ENCODE measurements around the gene ULBP2.
"Not testable (repeated sequence)": the region's sequence is repeated elsewhere in the genome, so short reads cannot be mapped to it uniquely, and the experiment has no call there.

The ULBP2 gene

GRCh38 chr6:149941583-149942460 is at the start of gene ULBP2:
ULBP2 (plus strand) TSS chr6:149942014; CDS start chr6:149942073, 59 bp downstream.
- DNase-seq = peak; percentile 93 to 95

- DNase-seq = no peak
Measured at GRCh38 chr6:149895048-149895590, 46.7 kb upstream of the ULBP2 start.

- DNase-seq = peak in 1 of 2 donors; percentile 31
Measured at GRCh38 chr6:149895833-149896271, 46.0 kb upstream of the ULBP2 start.

DNA sequence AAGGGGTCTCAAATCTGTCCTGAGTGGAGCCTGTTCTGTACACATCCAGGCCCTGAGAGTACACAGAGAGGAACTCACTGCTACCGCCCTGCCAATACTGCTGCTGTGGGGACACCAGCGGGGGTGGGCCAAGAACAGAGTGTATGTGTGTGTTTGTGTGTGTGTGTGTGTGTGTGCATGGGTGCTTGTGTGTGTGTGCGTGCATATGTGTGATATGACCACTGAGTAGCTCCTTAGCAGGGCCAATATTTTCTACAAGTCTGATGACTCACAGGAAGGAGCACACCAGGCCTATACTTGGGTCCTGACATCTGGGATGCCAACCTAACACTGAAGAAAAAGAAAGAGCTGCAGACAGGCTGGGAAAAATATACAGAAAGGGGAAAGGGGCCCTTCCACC is 45.3 kb upstream of the ULBP2 start:
- DNase-seq = no peak

DNA sequence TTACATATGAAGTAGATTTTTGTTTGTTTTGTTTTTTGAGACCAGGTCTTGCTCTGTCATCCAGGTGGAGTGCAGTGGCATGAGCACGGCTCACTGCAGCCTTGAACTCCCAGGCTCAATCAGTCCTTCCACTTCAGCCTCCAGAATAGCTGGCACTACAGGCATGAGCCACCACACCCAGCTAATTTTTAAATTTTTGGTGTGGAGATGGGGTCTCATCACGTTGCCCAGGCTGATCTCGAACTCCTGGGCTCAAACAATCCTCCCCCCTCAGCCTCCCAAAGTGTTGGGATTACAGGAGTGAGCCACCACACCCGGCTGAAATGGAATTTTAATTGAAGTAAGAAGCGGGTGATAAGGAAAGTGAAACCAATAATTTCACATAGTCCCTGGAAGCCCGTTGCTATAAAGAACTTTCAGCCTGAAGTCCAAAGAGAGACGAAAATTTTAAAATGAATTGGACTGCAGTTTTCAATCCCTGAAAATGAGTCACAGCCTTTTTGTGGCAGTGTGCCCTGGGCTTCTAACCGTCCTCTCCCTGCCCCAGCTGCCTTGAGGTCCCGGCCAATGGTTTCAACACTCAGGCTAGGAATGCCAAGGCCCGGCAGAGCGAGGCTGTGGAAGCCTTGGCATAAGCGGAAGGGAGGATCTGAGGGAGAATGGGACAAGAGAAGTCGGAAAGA is 44.7 kb upstream of the ULBP2 start:
- no peak for DNase-seq

DNA sequence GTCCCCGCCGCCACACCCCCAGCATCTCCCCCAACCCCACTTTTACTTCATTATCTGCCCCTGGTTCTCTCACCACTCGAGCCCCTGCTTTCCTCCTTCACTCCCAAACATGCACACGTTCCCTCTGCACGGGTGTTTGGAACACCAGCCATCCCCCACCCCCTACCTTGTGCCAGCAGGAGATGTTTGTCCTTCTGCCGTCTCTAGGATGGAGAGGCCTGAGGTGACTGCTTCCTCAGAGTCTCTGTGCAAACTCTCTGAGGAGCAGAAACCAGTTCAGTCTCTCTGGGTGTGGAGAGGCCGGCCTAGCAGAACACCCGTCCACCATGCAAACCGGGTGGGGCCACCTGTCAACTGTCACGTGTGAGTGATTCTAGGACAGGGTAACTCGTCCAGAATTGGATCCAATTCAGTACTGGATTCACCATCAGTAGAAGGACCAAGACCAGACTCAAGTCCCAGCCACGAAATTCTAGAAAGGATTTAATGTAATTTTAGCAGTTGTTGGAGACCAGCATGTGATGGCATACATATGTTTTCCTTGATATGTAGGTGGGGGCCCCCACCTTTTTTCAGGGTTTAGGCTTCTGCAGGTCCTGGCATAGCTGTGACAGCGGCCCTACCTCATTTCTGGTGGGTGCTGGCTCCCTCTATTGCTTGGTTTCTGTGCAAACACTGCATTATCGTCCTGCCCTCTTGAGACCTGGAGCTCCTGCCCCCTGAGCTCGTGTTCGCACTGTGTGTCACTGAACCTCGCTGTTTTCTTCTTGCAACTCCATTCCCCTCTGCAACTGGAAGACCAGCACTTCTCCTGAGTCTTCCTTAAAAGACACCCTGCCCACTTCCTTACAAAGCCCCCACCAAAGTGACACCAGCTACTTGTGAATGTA is 43.7 kb upstream of the ULBP2 start, which contains the start of gene RAET1E:
TSS of gene RAET1E (minus strand) at position 259 of the 890 bp plus-strand sequence. CDS start 7,212 bp downstream, outside the sequence.
- DNase-seq = no peak

GRCh38 chr6:149898966-149899365 is 42.8 kb upstream of the ULBP2 start:
- no peak for DNase-seq

- DNase-seq = no peak
Measured at GRCh38 chr6:149899486-149899885, 42.3 kb upstream of the ULBP2 start.

DNA sequence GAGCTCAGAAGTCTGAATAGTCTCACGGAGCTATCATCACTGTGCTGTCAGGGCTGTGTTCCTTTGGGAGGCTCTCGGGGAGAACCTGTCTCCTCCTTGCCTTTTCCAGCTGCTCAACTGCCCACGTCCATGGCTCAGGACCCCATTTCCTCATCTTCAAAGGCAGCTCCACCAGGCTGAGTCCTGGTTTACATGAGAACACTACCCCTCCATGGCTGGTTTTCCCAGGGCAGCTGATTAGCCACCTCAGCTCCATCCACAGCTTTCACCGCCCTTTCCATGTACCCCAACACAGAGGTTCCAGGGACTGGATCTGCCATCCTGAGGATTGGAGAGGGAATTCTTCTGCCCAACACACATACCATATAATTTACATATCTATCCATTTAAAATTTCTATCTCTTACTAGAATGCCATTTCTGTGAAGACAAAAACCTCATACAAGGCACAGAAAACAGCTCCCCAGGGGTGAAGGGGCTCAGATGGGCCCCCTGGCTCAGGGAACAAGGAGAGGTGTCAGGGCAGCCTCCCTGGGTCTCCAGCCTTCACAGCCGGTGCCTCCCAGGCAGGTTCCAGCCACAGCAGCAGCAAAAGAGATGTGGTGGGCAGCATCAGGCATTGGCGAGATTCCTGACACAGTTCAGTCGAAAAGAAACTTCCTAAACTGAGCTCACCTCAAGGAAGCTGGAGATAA is 41.7 kb upstream of the ULBP2 start:
- DNase-seq = no peak

GRCh38 chr6:149900620-149901443 is 41.0 kb upstream of the ULBP2 start:
- DNase-seq = no peak

GRCh38 chr6:149901444-149902140 is 40.2 kb upstream of the ULBP2 start:
- no peak for DNase-seq

GRCh38 chr6:149903938-149904611 is 37.7 kb upstream of the ULBP2 start:
- no peak for DNase-seq

GRCh38 chr6:149904661-149905370 is 37.0 kb upstream of the ULBP2 start:
- no peak for DNase-seq

DNA sequence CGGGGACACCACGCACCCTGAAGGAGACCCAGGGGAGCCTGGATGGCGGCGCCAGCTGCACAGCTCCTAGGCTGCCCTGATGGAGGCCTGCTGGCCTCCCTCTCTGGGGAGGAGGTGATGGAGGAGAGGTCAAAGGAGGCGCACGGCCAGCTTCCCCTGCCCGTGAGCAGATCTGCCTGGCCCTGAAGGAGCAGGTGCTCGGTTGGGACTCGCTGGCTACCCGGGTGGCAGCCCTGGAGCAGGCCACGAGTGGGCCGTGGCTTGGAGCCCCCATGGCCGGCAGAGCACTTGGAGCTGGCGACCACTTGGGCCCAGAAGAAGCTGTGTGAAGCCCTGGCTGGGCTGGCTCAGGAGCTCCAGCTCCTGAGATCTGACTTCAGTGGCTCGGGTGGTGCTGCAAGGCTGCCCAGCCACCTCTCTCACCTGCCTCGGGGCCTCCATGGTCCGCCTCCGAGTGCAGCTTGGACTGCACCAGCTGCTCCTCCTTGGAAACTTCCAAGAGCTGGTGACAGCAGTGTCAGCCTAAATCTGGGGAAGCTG is 36.4 kb upstream of the ULBP2 start:
- no peak for DNase-seq

DNA sequence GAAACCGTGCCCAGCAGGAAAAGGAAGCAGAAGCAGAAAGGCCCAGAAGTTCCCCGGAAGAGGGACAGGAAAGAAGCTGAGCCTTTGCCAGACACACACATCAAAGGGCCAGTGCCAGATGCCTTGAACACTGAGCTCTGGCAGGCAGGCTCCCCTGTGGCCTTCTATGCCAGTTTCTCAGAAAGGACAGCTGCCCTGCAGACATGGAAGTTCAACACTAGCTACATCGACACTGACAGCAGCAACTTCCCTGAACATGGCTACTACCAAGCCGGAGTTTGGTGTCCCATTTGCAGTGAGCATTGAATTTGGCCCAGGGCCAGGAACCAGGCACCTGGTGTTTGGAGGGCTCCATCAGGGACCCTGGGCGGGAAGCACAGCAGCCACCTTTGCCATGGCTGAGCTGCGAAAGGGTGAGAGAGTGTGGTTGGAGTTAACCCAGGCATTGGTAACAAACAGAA is 35.9 kb upstream of the ULBP2 start:
- DNase-seq = no peak

DNA sequence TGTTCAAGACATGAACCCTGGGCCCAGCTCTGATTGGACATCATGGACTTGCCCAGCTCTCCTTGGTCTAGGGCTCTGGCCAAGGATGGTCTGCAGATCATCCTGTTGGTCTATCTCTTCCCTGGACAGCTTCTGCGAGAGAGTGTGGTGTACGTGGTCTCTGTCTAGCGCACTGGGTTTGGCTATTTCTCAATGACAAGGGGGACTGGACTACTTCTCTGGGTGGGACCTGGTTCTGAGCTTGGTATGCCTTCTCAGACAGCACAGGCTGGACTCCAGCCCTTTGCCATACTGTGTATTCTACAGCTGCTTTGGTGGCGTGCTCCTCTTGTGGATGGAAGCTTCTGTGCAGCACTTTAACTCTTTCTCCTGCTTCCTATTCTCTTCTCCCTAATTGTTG is 35.4 kb upstream of the ULBP2 start:
- no peak for DNase-seq

DNA sequence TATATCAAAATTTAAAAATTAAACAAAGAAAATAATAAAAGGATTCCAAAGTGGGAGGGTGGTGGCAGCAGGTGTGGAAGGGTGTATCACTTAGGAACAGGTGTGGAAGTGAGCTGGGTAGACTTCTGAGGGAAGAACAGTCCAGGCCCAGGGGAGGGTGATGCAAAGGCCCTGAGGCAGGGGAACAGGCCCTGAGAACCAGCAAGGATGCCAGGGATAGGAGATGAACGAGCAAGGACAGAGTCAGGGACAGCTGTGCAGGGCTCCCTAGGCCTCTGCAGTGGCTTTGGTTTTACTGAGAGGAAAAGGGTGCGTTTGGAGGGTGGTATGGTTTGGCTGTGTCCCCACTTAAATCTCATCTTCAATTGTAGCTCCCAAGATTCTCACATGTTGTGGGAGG is 34.5 kb upstream of the ULBP2 start:
- DNase-seq = no peak

GRCh38 chr6:149908480-149908879 is 33.3 kb upstream of the ULBP2 start:
- not testable (repeated sequence) for DNase-seq

Measured in CD4-positive, alpha-beta T cell treated with Interferon alpha-2 for 1 hour (primary cell).